DMS114 treated with DMSO at 0.1 percent for 48 hours (cell line): Measurements from ENCODE around the gene NOX5.

Experiments used
- DNase-seq: peaks from one replicate; lab custom pipeline; 2025; ENCODE audit not compliant: unreplicated experiment; lab: John Stamatoyannopoulos, UW

The NOX5 gene

DNA sequence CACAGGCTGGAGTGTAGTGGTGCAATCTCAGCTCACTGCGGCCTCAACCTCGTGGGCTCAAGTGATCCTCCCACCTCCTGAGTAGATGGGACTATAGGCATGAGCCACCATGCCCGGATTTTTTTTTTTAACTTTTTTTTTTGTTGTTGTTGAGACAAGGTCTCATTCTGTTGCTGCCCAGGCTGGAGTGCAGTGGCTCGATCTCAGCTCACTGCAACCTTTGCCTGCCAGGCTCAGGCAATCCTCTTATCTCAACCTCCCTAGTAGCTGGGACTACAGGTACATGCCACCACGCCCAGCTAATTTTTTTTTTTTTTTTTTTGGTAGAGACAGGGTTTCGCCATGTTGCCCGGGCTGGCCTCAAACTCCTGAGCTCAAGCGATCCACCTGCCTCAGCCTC, 64.1 kb downstream of the NOX5 start:
- DNase-seq = no peak

DNA sequence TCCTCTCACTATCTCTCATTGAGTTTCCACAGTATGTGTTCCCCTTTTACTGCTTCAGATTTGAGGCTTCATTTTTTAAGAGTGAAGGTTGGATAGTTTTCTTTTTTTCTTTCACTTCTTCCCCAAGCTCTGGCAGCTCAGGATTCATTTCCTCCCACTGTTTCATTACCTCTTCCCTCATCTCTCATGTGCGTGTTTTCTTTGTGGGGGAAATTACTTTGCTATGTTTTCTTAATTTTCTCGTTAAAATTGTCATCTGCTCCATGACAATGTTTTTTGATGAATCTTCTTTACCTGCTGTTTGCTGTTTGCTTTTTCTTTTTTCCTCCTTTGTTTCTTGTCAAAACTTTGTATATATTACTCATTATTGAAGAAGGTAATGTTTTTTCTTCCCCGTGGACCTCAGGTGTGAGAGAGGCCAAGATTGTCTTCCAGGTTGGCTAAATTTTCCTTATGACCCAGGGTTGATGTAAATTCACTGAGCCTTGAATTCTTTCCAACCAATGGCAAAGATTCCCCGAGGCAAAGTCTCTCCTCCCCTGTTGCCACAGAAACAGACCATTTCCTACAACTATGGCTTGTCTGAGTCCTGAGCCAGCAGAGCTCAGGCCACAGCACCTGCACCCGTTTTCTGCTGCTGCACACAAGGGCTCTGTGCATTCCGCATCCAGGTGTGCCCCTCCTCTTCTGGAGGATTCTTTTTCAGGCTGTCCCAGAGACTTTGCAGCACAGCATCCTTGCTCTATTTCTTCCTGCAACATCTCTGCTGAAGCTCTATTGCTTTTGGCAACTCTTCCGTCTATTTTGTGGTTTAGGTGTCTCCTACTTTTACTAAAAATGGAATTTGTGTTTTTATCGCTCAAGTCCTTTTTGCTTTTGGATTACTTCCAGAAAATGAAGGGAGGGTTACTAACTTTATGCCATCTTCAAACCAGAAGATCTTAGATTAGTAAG, 66.1 kb downstream of the NOX5 start:
- DNase-seq = no peak

DNA sequence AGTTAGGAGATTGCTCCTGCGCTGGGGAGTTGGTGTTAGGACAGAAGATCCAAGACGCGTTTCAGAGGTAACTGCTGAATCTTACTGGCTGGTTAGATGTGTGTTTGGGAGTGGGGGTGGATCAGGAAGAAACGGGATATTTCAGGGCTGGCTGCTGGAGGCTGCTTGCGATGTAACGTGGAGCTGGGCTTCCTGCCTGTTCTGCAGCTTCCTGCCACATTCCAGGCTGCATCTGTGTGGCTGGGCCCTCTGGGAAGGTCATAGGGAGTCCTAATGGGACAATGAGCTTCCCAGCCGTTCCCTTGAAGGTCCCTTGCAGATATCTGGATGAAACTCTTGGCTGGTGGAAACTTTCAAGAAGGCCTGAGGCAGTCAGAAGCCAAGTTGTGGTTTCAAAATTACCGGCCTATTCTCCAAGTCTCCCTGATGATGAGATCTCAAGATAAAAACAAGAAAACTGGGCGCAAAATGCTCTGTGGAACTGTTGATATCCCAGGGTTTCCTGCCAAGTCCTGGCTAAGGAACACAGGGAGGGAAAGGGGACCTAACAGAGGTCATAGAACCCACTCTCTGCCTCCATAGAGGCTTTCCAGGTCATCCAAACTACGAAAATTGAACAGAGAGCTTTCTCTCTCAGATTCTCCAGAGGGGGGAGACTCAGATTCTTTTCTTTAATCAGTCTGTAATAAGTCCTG, 67.0 kb downstream of the NOX5 start:
- no peak for DNase-seq

DNA sequence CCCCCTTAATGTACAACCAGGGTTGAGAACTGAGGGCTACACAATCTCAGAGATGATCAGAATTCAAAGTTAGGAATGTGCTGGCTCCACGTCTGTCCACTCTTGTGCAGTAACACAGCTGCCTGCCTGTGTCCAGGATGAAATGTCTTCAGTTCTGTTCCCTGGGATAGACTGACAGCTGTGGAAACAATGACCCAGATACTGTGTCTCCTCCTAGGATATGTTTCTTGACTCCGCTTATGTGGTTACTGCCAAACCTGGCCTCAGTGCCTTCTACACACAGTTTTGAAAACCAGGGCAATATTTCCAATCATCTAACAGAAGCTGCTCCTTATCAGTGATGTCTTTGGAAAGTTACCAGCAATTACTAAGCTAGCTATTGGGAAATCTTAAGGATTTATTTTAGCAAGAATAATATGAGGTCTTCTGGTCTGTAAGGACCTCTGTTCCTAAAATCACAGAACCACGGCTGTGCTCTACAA, 67.6 kb downstream of the NOX5 start:
- DNase-seq = no peak

DNA sequence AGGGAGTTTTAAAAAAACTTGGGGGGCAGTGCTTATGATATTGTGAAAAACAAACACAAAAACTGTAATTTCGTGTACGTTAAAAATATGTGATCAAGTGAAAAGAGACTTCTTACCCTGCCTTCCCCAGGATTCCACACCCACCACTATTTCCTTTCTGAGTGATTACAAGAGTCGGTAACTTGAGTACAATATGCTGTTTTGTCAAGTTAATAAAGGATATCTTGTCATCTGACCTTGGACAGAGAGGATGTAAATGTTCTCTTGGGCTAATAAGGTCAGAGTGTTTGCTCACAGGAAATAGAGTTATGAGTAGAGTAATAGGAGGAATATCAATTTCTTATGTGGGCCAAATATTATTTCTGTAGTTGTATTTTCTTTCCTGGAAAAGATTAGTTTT, 68.1 kb downstream of the NOX5 start:
- DNase-seq = no peak

DNA sequence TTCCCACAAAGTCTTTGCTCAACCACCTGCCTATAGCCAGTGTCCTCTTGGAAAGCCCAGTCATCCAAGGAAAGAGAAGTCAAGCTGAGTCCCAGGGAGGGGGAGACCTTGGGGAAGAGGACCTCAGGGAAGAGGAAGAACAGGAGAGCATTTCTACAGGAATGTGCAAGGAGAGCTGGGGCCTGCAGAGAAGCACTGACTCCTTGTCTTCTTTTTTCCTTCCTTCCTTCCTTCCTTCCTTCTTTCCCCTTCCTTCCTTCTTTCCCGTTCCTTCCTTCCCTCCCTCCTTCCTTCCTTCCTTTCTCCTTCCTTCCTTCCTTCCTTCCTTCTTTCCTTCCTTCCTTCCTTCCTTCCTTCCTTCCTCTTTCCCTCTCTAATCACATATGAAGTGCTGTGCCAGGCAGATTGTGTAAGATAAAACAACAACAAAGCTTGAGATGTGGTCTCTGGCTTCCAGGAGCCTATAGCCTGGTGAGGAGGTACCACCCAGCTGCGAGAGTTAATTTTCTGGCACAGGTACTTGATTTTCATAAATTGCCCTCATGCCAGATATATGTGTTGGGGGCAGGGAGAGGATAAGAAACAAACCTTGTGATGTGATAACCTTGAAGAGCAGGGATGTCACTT, 70.0 kb downstream of the NOX5 start:
- DNase-seq = no peak

DNA sequence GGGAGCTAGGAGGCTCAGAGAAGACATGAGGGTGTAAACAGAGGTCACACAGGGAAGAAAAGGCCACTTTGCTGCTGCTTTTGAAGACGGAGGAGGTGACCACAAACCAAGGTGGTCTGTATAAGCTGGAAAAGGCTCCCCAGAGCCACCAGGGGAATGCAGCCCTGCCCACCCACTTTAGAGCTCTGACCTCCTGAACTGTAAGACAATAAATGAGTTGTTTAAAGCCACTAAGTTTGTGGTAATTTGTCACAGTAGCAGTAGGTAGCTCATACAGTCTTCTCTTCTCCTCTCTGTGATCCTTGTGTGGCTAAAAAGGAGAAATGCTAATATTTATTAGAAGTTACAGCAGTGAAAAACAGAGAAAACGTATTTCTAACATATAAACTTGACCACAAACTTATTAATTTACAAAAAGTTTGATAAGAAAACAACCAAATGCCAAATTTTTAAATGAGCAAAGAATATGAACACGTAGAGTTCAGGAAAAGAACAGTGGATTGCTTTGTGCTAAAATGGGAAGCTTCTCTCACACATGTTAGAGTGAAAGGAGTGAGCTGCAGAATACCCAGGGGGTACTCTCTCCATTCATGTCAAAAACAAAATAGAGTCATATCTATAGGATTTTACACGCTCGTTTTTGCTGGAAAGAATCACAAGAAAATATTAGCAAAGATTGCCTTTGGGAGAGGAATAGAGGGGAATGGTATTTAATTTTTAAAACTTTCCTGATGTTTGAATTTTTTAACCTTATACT, 71.0 kb downstream of the NOX5 start:
- DNase-seq = no peak

DNA sequence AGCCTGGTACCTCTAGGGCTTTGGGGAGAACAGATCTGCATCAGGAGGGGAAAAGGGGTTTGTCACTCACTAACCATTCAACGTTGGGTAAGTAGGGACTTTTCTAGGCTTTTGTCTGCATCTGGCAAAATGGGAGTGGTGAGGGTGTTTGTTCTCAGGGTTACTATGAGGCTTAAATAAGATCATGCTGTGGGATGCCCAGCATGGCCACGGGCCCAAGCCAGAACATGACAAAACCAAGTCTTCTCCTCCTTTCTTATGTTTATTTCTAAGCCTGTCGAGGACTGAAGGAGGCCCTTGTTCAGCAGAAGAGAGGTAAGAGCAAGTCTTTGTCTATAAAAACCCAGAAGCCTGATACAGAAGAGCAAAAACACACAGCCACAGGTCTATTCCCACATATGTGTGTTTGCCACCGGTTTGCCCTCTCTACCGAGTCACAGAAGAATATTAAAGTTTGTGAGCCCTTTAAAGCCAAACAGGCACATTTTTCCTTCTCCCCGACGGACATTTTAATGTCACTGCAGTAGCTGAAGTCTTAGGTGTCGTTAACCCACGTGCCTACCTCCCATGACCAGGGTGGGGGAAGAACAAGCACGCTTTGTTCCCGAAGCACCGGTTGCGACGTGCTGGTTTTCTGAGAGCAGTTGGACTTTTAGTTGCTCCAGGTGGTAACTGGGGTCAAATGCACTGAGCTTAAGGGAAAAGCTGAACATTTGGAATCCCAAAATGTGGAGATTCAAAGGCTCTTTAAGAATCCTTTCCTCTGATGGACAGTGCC, 72.1 kb downstream of the NOX5 start:
- no peak for DNase-seq

DNA sequence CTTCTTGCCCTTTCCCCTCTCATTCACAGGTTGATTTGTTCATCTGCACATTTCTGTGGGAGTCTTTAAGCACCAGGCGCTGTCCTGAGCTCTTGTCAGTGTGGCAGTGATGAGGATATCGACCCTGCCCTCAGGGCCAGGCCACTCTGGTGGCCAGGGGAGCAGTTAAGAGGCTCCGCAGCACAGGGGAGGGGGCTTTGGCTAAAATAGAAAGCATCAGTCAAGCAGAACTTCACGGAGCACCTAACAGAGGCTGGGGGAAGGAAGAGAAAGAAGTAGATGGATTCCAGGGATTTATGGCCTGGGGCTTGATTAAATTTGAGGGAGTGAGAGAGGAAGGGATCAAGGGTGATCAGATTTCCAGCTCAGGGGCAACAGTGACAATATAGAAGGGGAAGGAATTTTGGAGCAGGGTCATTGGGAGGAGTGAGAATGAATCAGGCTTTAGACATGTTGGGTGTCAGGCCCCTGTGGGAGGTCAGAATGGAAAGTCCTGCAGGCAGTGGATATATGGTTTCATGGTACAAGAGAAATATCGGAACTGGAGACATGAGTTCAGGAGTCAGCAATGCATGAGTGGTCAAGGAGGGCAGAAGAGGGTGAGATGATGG, 73.0 kb downstream of the NOX5 start:
- no peak for DNase-seq

DNA sequence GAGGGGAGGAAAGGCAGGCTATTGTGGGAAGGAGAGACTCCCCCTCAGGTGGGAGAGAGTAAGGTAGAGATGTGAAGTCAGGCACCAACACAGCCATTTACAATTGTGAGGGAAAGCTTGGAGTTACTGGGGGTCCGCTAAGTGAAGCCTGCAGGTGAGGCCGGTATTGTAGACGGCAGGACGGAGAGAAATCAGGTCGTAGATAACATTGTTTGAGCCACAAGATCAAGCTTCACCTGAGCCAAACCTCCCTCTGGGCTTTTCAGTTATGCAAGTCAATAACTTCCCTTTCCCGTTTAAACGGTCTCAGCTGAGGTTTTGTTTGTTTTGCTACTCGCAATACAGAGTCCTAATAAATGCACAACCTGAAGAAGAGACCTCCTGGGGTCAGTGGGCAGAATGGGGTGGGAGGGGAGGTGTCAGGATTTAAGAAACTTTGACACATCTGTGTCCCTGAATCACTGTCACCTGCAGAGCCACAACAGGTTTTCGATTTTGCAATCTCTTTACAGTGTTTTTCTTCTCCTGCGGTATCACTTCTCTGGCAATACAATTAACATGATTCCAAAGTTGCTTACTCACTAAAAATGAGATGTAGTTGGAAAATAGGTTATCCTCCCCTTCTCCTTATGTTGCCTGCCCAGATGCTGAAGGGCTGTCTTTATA, 73.9 kb downstream of the NOX5 start:
- no peak for DNase-seq

DNA sequence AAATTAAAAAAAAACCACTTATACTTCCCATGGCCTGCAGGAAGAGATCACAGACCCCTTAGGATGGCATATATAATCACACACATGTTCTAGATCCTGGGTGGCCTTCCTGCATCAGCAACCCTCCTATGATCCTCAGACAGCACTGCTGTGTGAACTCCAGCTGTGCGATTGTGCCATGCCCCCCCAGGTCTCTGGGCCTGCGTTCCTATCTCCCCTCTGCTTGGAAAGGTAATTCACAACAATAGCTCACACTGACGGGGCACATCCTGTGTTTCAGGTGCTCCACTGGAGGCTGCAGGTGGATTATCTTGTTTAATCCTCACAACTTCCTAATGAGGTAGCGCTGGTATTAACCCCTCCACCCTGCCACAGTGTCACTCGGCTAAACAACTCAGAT, 74.8 kb downstream of the NOX5 start:
- no peak for DNase-seq

DNA sequence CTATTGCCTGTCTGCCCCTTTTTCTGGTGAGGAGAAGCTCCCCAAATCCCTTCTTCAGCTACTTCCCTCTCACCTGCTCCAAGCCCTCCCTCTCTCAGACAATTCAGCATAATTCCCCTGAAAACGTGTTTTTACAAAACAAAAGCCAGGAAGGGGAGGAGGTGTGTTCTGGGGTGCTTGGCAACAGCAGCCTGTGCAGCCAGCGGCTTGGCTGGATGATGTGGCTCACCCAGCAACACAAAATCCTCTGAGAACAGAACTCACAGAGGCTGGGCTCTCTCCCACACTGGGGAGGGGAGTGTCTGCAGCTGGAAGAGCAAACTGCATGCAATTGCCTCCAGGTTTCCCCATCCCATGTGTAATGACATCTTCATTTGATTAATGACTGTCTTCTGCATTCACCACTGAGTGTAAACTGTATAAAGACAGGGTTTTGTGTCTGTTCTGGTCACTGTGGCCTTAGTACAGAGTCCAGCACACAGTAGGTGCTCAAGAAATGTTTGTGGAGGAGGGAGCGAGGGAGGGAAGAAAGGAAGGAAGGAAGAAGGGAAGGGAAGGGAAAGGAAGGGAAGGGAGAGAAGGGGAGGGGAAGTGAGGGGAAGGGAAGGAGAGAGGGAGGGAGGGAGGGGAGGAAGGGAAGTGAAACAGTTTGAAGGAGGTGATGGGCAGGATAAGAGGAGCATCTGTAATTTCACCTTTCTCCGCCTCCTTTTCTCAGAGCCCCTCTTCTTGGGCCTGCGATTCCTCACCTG, 75.9 kb downstream of the NOX5 start:
- DNase-seq = no peak

DNA sequence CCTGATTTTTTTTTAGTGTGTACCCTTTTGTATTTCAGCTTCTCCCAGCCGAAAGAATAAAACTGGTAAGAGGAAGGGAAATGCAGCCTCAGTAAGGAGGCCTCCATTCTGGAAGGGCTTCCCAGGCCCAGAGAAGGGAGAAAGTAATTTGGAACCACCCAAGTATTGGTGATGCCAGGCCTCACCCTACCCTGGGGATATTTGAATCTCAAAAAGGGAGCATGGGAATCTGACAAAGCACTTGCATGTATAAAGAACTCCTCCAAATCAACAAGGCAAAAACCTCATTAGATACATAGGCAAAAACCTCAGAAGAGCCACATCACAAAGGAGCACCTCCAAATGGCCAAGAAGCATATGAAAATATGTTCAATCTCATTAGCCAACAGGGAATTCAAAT, 77.2 kb downstream of the NOX5 start:
- DNase-seq = no peak

DNA sequence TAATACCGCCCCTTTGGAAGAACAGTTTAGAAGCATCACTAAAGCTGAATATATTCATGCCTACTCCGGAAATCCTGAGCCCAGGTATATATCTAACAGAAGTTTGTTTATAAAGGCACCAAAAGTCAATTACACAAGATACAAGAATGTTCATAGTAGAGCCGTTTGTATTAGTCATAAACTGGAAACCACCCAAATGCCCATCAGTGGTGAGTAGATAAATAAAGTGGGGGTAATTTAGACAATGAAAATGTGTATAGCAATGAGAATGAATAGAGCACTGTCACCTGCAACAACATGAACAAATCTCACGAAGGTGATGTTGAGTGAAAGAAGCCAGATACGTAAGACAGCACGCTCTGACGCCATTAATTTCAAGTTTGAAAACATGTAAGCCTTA, 77.7 kb downstream of the NOX5 start:
- DNase-seq = no peak

DNA sequence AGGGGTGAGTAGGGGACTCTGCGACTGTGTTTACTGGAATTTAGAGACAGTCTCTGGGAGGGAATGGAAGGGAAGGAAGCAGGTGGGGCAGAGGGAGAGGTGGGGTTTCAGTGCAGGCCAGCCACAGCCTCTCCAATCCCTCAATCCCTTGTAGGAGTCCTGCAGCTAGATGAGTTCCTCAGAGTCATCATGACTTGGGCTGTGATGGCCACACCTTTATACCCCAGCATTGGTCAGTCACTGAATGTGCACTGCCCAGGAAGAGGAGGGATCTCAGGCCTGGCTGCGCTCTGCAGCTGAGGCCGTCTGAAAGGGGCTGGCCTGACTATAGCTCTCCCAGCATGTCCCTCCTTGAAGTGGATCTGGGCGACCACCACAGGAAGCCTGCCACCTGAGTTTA, 78.6 kb downstream of the NOX5 start:
- no peak for DNase-seq

DNA sequence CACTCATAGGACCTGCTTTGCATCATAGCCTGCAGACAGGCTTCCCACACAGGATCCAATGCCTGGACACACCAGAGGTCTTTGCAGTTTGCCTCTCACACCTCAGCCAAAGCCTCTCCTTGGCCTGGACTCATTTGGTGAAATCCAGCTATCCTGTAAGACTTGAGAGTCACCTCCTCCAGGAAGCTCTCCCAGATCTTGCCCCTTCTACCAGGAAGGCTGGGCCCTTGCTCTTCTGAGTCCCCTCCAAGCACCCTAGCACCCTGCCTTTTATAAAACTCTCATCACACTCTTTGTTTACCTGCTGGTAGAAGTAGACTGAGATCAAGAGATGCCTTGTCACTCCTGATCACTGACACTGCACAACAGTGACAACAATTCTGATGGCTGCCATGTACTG, 79.1 kb downstream of the NOX5 start:
- no peak for DNase-seq

DNA sequence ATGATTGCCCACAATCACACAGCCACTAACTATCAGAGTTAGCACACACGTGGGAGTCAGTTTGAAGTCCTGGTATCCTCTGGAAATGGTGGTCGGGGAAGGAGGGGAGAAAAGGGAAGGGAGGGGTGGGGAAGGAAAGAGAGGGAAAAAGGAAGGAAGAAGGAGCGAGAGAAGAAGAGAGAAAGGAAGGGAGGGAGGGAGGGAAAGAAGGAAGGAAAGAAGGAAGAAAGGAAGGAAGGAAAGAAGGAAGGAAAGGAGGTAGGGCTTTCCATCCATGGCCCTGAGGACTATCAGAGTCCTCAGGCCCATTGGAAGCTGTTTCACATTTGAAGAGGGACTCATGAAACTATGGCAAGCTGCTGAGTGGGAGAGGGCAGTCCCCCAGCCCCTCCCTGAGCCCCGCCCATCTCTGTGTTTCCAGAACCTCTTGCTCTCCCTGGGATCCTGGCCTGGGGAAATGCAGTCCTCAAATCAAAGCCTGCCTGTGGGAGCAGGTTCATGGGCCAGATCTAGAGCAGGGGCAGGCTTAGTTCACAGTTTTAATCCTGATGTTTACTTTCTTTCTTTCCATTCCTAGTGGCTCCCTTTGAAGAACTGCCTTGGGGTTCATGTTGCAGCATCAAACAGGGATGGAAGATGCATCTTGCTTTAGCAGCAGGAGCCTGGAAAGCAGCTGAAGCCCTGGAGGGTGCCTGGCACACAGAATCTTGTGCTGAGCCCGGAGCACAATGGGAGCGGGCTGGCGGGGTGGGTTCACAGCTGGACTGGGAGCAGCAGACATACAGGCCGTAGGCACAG, 79.8 kb downstream of the NOX5 start:
- DNase-seq = no peak

DNA sequence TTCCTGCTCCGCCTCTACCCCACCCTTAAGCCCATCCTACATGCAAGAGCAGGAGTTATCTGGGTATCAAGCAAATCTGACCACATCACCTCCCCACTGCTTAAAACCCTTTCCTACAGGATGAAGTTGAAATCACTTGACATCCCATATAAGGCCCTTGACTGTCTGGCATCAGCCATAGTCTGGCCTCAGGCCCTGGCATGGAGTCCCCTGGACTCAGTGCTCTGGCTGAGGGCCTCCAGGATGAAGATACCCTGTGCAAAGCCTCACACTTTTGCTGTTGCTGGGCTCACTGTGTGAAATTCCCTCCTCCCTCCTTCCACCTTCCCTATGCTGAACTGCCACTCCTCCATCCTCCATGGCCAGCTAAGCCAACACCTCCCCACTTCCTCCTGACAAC, 80.8 kb downstream of the NOX5 start:
- no peak for DNase-seq
